ENCODE measurements around the gene TRIP6.

- TF ChIP-seq CTCF (IDR thresholded peaks at IDR 0.05; ENCODE audit: borderline replicate concordance, extremely low read depth, low read length, poor library complexity, severe bottlenecking) (no peak), EZH2 (IDR thresholded peaks at IDR 0.05; ENCODE audit: borderline replicate concordance, low read depth, low read length, severe bottlenecking) (no peak)
Measured at GRCh38 chr7:100874300-100874576, 7.1 kb downstream of the TRIP6 start.

All from DND-41 (cell line).